ENCODE data around the gene VCPKMT. TPM values are rescaled to one million over a fixed set of nuclear protein-coding genes. Genes with fewer than 3 reads are reported as not detected.

VCPKMT gene
- total and polyA plus RNA-seq, 9 of the 15 experiments (the other 6 are each of a cell fraction or from before 2014, with no cell fraction given): 2.7 to 7.8 (median 6.3) TPM

DNA sequence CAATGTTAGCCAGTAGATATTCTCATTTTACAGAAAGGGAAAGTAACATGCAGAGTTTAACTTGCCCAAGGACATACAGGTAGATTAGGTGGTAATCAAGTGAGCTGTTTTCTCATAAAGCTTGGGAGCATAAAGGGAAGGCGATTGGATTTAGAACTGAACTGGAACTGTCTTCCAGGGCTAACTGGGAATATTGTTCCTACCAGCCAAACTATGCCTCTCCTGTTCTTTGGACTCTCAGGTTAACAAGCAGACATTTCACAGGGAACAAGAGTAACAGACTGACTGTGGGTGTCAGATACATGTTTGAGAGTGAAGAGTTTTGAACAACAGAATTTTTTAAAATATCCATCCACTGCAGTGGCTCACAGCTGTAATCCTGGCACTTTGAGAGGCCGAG is 15.6 kb downstream of the VCPKMT start (continued):
- TF ChIP-seq, protein P1, sequence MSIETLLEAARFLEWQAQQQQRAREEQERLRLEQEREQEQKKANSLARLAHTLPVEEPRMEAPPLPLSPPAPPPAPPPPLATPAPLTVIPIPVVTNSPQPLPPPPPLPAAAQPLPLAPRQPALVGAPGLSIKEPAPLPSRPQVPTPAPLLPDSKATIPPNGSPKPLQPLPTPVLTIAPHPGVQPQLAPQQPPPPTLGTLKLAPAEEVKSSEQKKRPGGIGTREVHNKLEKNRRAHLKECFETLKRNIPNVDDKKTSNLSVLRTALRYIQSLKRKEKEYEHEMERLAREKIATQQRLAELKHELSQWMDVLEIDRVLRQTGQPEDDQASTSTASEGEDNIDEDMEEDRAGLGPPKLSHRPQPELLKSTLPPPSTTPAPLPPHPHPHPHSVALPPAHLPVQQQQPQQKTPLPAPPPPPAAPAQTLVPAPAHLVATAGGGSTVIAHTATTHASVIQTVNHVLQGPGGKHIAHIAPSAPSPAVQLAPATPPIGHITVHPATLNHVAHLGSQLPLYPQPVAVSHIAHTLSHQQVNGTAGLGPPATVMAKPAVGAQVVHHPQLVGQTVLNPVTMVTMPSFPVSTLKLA (conservative IDR thresholded peaks at IDR 0.05): no peak
- no peak for TF ChIP-seq THRAP3 (IDR thresholded peaks at IDR 0.05; ENCODE audit: borderline replicate concordance)

DNA sequence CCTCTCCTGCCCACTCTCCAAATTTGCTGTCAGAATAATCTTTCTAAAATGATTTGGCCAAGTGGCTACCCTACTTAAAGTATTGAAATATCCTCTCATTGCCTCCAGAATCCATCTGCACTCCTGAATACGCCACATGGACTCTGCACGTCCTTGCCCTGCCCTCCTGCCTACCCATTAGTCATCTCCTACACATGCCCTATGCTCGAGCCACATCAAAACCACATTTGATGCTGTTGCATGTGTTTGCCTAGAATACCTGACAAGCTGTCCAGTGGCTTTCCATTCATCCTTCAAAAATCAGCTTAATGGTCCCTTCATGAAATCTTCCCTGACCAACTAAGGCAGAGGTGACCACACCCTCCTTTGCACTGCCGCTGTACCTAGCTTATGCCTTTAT is 17.0 kb downstream of the VCPKMT start:
- Histone ChIP-seq H3K9ac (ENCODE audit: insufficient read depth in 1 of 2, low read depth in 2 of 2, low read length in 2 of 2) (no peak overlapping the region), H3K4me3 (no peak overlapping the region), H3K9me1 (ENCODE audit: control insufficient read depth, insufficient read depth, low read length) (no peaks in the 10 kb centered on the region), H4K20me1 (replicated peaks; ENCODE audit: control insufficient read depth, insufficient read depth, low read length) (no peaks in the 10 kb centered on the region), H3K4me2 (ENCODE audit: insufficient read depth, low read length) (no peak overlapping the region), H2AFZ (ENCODE audit: low read depth, low read length) (no peak overlapping the region), H3K79me2 (ENCODE audit: control insufficient read depth, insufficient read depth, low read length) (no peaks in the 10 kb centered on the region), H3K4me1 (replicated peaks in 1 of 2; ENCODE audit: control insufficient read depth in 2 of 2, insufficient read depth in 2 of 2, low read length in 2 of 2) (no peaks in the 10 kb centered on the region; a peak in 1 of 5 replicates), H3K9me3 (replicated peaks; ENCODE audit: control insufficient read depth, insufficient read depth, low read depth, low read length) (no peaks in the 10 kb centered on the region), H3K36me3 (ENCODE audit: control insufficient read depth, insufficient read depth, low read length) (no peaks in the 10 kb centered on the region), H3K27me3 (ENCODE audit: control insufficient read depth in 2 of 2, insufficient read depth in 2 of 2, low read length in 2 of 2) (no peaks in the 10 kb centered on the region), H3K27ac (ENCODE audit: extremely low read depth, low read depth, low read length) (no peak overlapping the region)
- intact Hi-C loops (cut with micrococcal nuclease) (no loop called here), in situ Hi-C loops (cut with MboI) (no loop called here)
- BruUV-seq (replicated peaks): no TSS peak
- ChIA-PET POLR2A (no interaction called here), CTCF (ENCODE audit: low intra/inter-chr PET ratio) (no interaction called here)
- ATAC-seq (no peak), FAIRE-seq (no peak), DNase-seq (ENCODE audit: extremely low read depth in 1 of 4, low spot score in 3 of 4) (no peak)
- TF ChIP-seq ARID1B (IDR thresholded peaks at IDR 0.05): no peak
- no peak for TF ChIP-seq ZNF232 (CRISPR knock-in tag; IDR thresholded peaks at IDR 0.05)
- no peak for TF ChIP-seq FOSL1 (tag; conservative IDR thresholded peaks at IDR 0.05)
- TF ChIP-seq CHD2 (IDR thresholded peaks at IDR 0.05; ENCODE audit: low read depth, low read length): no peak
- TF ChIP-seq GTF2F1 (IDR thresholded peaks at IDR 0.05; ENCODE audit: low read depth, low read length): no peak
- TF ChIP-seq LCOR (CRISPR knock-in tag; IDR thresholded peaks at IDR 0.05): no peak
- no peak for TF ChIP-seq ZFX (CRISPR knock-in tag; IDR thresholded peaks at IDR 0.05)
- no peak for TF ChIP-seq ZNF780A (CRISPR knock-in tag; IDR thresholded peaks at IDR 0.05)
- no peak for TF ChIP-seq CTBP1 (IDR thresholded peaks at IDR 0.05; ENCODE audit: borderline replicate concordance)
- no peak for TF ChIP-seq SIX5 (IDR thresholded peaks at IDR 0.05; ENCODE audit: borderline replicate concordance in 1 of 2, insufficient read depth in 1 of 2, low read depth in 1 of 2, low read length in 2 of 2)
- TF ChIP-seq KDM2B (CRISPR knock-in tag; IDR thresholded peaks at IDR 0.05): no peak
- no peak for TF ChIP-seq JUN (IDR thresholded peaks at IDR 0.05; ENCODE audit: borderline replicate concordance, low read depth, low read length)
- TF ChIP-seq JUN (CRISPR knock-in tag; IDR thresholded peaks at IDR 0.05; ENCODE audit: borderline replicate concordance): no peak
- TF ChIP-seq DNMT1 (IDR thresholded peaks at IDR 0.05): no peak
- no peak for TF ChIP-seq TBL1XR1 (IDR thresholded peaks at IDR 0.05; ENCODE audit: low read length in 2 of 2)
- TF ChIP-seq MXI1 (IDR thresholded peaks at IDR 0.05; ENCODE audit: low read depth, low read length): no peak
- no peak for TF ChIP-seq MYC (IDR thresholded peaks at IDR 0.05; ENCODE audit: low read depth, low read length)
- TF ChIP-seq MYC (CRISPR knock-in tag; IDR thresholded peaks at IDR 0.05; ENCODE audit: borderline replicate concordance, low read depth): no peak
- TF ChIP-seq SMARCE1 (IDR thresholded peaks at IDR 0.05): no peak
- 53% methylated on average over 2 of the region's 4 CpGs for WGBS (ENCODE audit: insufficient coverage, low coverage, missing lambda C conversion rate)

All from K562 (cell line).